HCT116 (cell line): Measurements from ENCODE around the gene CRB1. TPM values are rescaled to one million over a fixed set of nuclear protein-coding genes. Genes with fewer than 3 reads are reported as not detected.

Source experiments
- ATAC-seq: fragments of 200-7000 bp; cut with Tn5 transposase; 2 replicates; pipeline ENCODE4 v1.9.1; 2020; ENCODE audit warnings: mild to moderate bottlenecking, moderate library complexity
- BruUV-seq: library from RNA; stranded (reverse); fragments of 400-500 nt; replicated peaks from 2 replicates; lab custom pipeline; 2021; lab: Mats Ljungman, UMichigan
- CTCF ChIA-PET: fragments of 300-600 bp; sonication (Branson Sonifier 250); formaldehyde crosslinking; loops from one replicate; lab custom pipeline; 2021; ENCODE audit warnings: antibody characterized with exemption; lab: Charles Lee
- POLR2A ChIA-PET: fragments of 300-600, 350-600 bp; sonication (Branson Sonifier 250); formaldehyde crosslinking; loops from one replicate; lab custom pipeline; 2021; ENCODE audit warnings: antibody characterized with exemption; lab: Charles Lee
- RAD21 ChIA-PET, 2 experiments: fragments of 300-600 bp; sonication (Branson Sonifier 250); formaldehyde crosslinking; loops; one replicate each; lab custom pipeline; 2023; ENCODE audit warnings: low total read pairs in 2 of 2; ENCODE audit not compliant: uncharacterized antibody in 2 of 2, unreplicated experiment in 2 of 2, low non-redundant PET in 1 of 2; lab: Charles Lee
- DNase-seq: peaks from one replicate; pipeline ENCODE4 v3.0.0-alpha.2; 2010; ENCODE audit warnings: low read depth, low spot score
- H2AFZ ChIP-seq: fragments of 200-600 bp; shearing (Covaris generic), sonication (generic); 2 replicates; pipeline ENCODE4 v1.6.1; 2017; ENCODE audit warnings: low read depth, mixed run types, mixed read lengths, antibody characterized with exemption, low read length; ENCODE audit not compliant: poor library complexity, severe bottlenecking
- H3K27ac ChIP-seq: 2 replicates; pipeline ENCODE4 v1.5.1; 2012; ENCODE audit warnings: low read depth, low read length
- H3K27me3 ChIP-seq: fragments of 200-600 bp; sonication (generic); 2 replicates; pipeline ENCODE4 v1.6.1; 2016; ENCODE audit warnings: mixed run types, low read length, mixed read lengths; ENCODE audit not compliant: insufficient read depth
- H3K36me3 ChIP-seq, 2 experiments: fragments of 200-500 bp in 1 of 2; fragments of 200-600 bp in 1 of 2; sonication (Bioruptor generic) in 1 of 2; sonication (generic) in 1 of 2; 2 replicates each; pipeline versions ENCODE4 v1.5.1 to v1.6.1; 2014 to 2016; ENCODE audit warnings: low read length in 2 of 2, inconsistent platforms in 1 of 2, mixed read lengths in 1 of 2, mixed run types in 1 of 2; ENCODE audit not compliant: insufficient read depth in 2 of 2, control insufficient read depth in 1 of 2
- H3K4me1 ChIP-seq, 2 experiments: fragments of 200-600 bp in 1 of 2; sonication (generic) in 1 of 2; 2 replicates each; pipeline versions ENCODE4 v1.5.1 to v1.6.1; 2012 to 2017; ENCODE audit warnings: low read length in 2 of 2, inconsistent platforms in 1 of 2, mild to moderate bottlenecking in 1 of 2, mixed read lengths in 1 of 2, mixed run types in 1 of 2, moderate library complexity in 1 of 2; ENCODE audit not compliant: insufficient read depth in 2 of 2, control insufficient read depth in 1 of 2
- H3K4me2 ChIP-seq: fragments of 200-600 bp; sonication (generic); 2 replicates; pipeline ENCODE4 v1.6.1; 2017; ENCODE audit warnings: mixed run types, low read length, mixed read lengths
- H3K4me3 ChIP-seq, 2 experiments: fragments of 200-600 bp in 1 of 2; sonication (generic) in 1 of 2; replicated peaks in 1 of 2; 2 replicates each; pipeline ENCODE4 v1.5.1; 2011 to 2016; ENCODE audit warnings: low read length in 2 of 2, control low read depth in 1 of 2, low read depth in 1 of 2, mild to moderate bottlenecking in 1 of 2, mixed read lengths in 1 of 2, mixed run types in 1 of 2
- H3K79me2 ChIP-seq: fragments of 200-600 bp; sonication (generic); 2 replicates; pipeline ENCODE4 v1.6.1; 2017; ENCODE audit warnings: mild to moderate bottlenecking, mixed run types, low read length, moderate library complexity, mixed read lengths; ENCODE audit not compliant: insufficient read depth
- H3K9ac ChIP-seq: fragments of 200-600 bp; sonication (generic); 2 replicates; pipeline ENCODE4 v1.6.1; 2016; ENCODE audit warnings: low read length, mixed read lengths
- H3K9me2 ChIP-seq: fragments of 200-600 bp; sonication (generic), shearing (Covaris generic); 2 replicates; pipeline ENCODE4 v1.6.1; 2017; ENCODE audit warnings: mixed run types, mild to moderate bottlenecking, moderate library complexity; ENCODE audit not compliant: insufficient read depth
- H3K9me3 ChIP-seq, 2 experiments: fragments of 200-500 bp in 1 of 2; fragments of 200-600 bp in 1 of 2; sonication (Bioruptor generic) in 1 of 2; sonication (generic) in 1 of 2; 2 replicates each; pipeline ENCODE4 v1.6.1; 2014 to 2017; ENCODE audit warnings: low read length in 2 of 2, mixed read lengths in 2 of 2, inconsistent platforms in 1 of 2, low read depth in 1 of 2, mild to moderate bottlenecking in 1 of 2, mixed run types in 1 of 2, moderate library complexity in 1 of 2; ENCODE audit not compliant: control insufficient read depth in 1 of 2, insufficient read depth in 1 of 2
- H4K20me1 ChIP-seq: fragments of 200-600 bp; sonication (generic), shearing (Covaris generic); 2 replicates; pipeline ENCODE4 v1.6.1; 2017; ENCODE audit warnings: mixed run types, mild to moderate bottlenecking, moderate library complexity; ENCODE audit not compliant: insufficient read depth
- ATF3 ChIP-seq: IDR thresholded peaks from 2 replicates; pipeline ENCODE4 v1.6.1; 2012
- CBX3 ChIP-seq: IDR thresholded peaks from 2 replicates; pipeline ENCODE4 v1.6.1; 2012; ENCODE audit warnings: low read depth
- CEBPB ChIP-seq: IDR thresholded peaks from 2 replicates; pipeline ENCODE4 v1.6.1; 2012; ENCODE audit warnings: low read depth
- CTCF ChIP-seq, 3 experiments: fragments of 200-600 bp in 1 of 3; sonication (generic) in 1 of 3; IDR thresholded peaks in 2 of 3; conservative IDR thresholded peaks in 1 of 3; 2 replicates each; pipeline ENCODE4 v1.5.1; 2012 to 2017; ENCODE audit warnings: low read depth in 2 of 3, low read length in 2 of 3, antibody characterized with exemption in 1 of 3, borderline replicate concordance in 1 of 3, control low read depth in 1 of 3, mild to moderate bottlenecking in 1 of 3, mixed read lengths in 1 of 3, mixed run types in 1 of 3, moderate library complexity in 1 of 3; ENCODE audit not compliant: insufficient read depth in 1 of 3
- EGR1 ChIP-seq: IDR thresholded peaks from 2 replicates; pipeline ENCODE4 v1.6.1; 2012; ENCODE audit warnings: low read depth
- ELF1 ChIP-seq: IDR thresholded peaks from 2 replicates; pipeline ENCODE4 v1.6.1; 2012; ENCODE audit warnings: low read depth, borderline replicate concordance
- EZH2 ChIP-seq: fragments of 200-600 bp; sonication (generic); IDR thresholded peaks from 2 replicates; pipeline ENCODE4 v1.6.1; 2017; ENCODE audit warnings: antibody characterized with exemption, mixed run types
- EZH2phosphoT487 ChIP-seq: fragments of 200-600 bp; IDR thresholded peaks from 2 replicates; pipeline ENCODE4 v1.6.1; 2018; ENCODE audit warnings: antibody characterized with exemption, borderline replicate concordance
- FOSL1 ChIP-seq: IDR thresholded peaks from 2 replicates; pipeline ENCODE4 v1.6.1; 2012; ENCODE audit warnings: low read depth
- POLR2A ChIP-seq: IDR thresholded peaks from 2 replicates; pipeline ENCODE4 v1.7.0; 2011; ENCODE audit warnings: borderline replicate concordance; ENCODE audit not compliant: insufficient read depth, insufficient read length; ENCODE audit errors: extremely low read depth
- RAD21 ChIP-seq: IDR thresholded peaks from 2 replicates; pipeline ENCODE4 v1.6.1; 2012; ENCODE audit warnings: low read depth, mild to moderate bottlenecking
- REST ChIP-seq: IDR thresholded peaks from 2 replicates; pipeline ENCODE4 v1.6.1; 2012; ENCODE audit warnings: low read depth
- SIN3A ChIP-seq: IDR thresholded peaks from 2 replicates; pipeline ENCODE4 v1.6.1; 2012; ENCODE audit warnings: low read depth
- SP1 ChIP-seq: IDR thresholded peaks from 2 replicates; pipeline ENCODE4 v1.6.1; 2012; ENCODE audit warnings: low read depth
- SRF ChIP-seq: IDR thresholded peaks from 2 replicates; pipeline ENCODE4 v1.6.1; 2012; ENCODE audit warnings: low read depth
- TCF7L2 ChIP-seq: IDR thresholded peaks from 2 replicates; pipeline ENCODE4 v1.7.0; 2011; ENCODE audit warnings: borderline replicate concordance, inconsistent platforms; ENCODE audit not compliant: insufficient read depth, insufficient read length; ENCODE audit errors: extremely low read depth
- YY1 ChIP-seq: IDR thresholded peaks from 2 replicates; pipeline ENCODE4 v1.6.1; 2011; ENCODE audit warnings: low read length, low read depth, moderate library complexity, mild to moderate bottlenecking; ENCODE audit not compliant: insufficient replicate concordance; ENCODE audit errors: extremely low read depth
- ZBTB33 ChIP-seq: IDR thresholded peaks from 2 replicates; pipeline ENCODE4 v1.6.1; 2011; ENCODE audit warnings: mild to moderate bottlenecking, low read length, moderate library complexity; ENCODE audit not compliant: insufficient replicate concordance; ENCODE audit errors: extremely low read depth
- ZFX ChIP-seq: fragments of 450-650 bp; IDR thresholded peaks from 2 replicates; pipeline ENCODE4 v1.6.1; 2017
- ZNF274 ChIP-seq: fragments of 200-500 bp; sonication (Bioruptor generic); IDR thresholded peaks from 2 replicates; pipeline ENCODE4 v1.6.1; 2014; ENCODE audit warnings: mild to moderate bottlenecking, low read depth, low read length, inconsistent platforms
- intact Hi-C: fragments of 100-400 bp; cut with micrococcal nuclease; formaldehyde crosslinking; loops from 2 replicates; pipeline ENCODE4 v1.10.0; 2022
- total RNA-seq: library from RNA; stranded (reverse); gene quantifications from one replicate; pipeline ENCODE4 v1.2.1, GENCODE V29; 2021; ENCODE audit not compliant: unreplicated experiment

The CRB1 gene
- total RNA-seq, 1 experiment from 2014 or later: 0.07 TPM

- Histone ChIP-seq H3K27ac (no peak overlapping the region), H3K4me1 (no peaks in the 10 kb centered on the region), H3K9me3 (no peaks in the 10 kb centered on the region), H3K4me3 (no peak overlapping the region), H2AFZ (no peak overlapping the region), H3K79me2 (no peaks in the 10 kb centered on the region), H4K20me1 (no peaks in the 10 kb centered on the region), H3K9ac (no peak overlapping the region), H3K27me3 (no peaks in the 10 kb centered on the region), H3K4me2 (no peak overlapping the region), H3K36me3 (no peaks in the 10 kb centered on the region), H3K9me2 (0 out of 2 replicates have a peak, but pooled peaks cover 2% of the 10 kb centered on the region)
- DNase-seq: no peak
- ChIA-PET RAD21 (no interaction called here), CTCF (no interaction called here), POLR2A (no interaction called here)
- TF ChIP-seq TCF7L2 (no peak), EGR1 (no peak), CBX3 (no peak), ZNF274 (no peak), RAD21 (no peak), SIN3A (no peak), EZH2phosphoT487 (no peak), SRF (no peak), ZBTB33 (no peak), CEBPB (no peak), SP1 (no peak), CTCF (IDR thresholded peaks at IDR 0.05 in 2 of 3, conservative IDR thresholded peaks at IDR 0.05 in 1 of 3; ENCODE audit: borderline replicate concordance in 1 of 3, insufficient read depth in 1 of 3, low read depth in 2 of 3, low read length in 2 of 3) (no peak), ATF3 (no peak), YY1 (no peak), POLR2A (no peak), ZFX (no peak), REST (no peak), FOSL1 (no peak), ELF1 (no peak), EZH2 (no peak)
- no TSS peak for BruUV-seq
- intact Hi-C loops: no loop called here
- ATAC-seq: no peak
Measured at GRCh38 chr1:197264936-197265567, 3.0 kb upstream of the CRB1 start.
